ENCODE data around the gene TP63. TPM values are rescaled to one million over a fixed set of nuclear protein-coding genes. Genes with fewer than 3 reads are reported as not detected.

TP63 gene
- polyA plus RNA-seq, 3 donors, result not detected

DNA sequence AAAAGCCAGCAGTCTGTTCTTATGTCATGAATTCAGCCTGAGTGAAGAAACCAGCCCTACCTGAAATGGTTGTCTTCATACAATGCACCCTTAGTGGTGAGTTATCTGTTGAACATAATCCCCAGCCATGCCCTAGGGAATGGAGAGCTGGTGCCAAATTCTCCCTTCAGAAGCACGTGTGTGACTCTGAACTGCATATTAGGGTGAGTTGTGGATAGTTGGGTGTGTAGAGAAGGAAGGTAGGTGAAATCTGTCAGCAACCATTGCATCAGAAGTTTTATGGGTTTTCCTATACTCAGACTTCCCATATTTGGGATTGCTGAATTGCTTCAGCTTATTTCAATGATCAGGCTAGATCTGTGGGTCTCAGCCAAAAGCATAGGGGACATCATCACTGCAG lies 46.5 kb upstream of the TP63 start:
- no peak for DNase-seq
- Mint-ChIP-seq H3K9me3 (peaks cover 0 to 10% (median 2%) of the 10 kb centered on the region in 7 donors), H3K36me3 (no peaks in the 10 kb centered on the region), H3K4me1 (no peaks in the 10 kb centered on the region), H3K27ac (no peak overlapping the region), H3K4me3 (no peak overlapping the region), H3K27me3 (ENCODE audit: low read depth in 3 of 3) (peaks cover 0 to 2% (median 0%) of the 10 kb centered on the region in 3 donors)
- Histone ChIP-seq H3K79me2 (ENCODE audit: insufficient read depth, low read length) (no peaks in the 10 kb centered on the region), H3K27me3 (ENCODE audit: control insufficient read depth in 2 of 2, insufficient read depth in 2 of 2, low read length in 2 of 2) (no peaks in the 10 kb centered on the region), H2AFZ (ENCODE audit: insufficient read depth, low read depth, low read length, poor library complexity, severe bottlenecking) (no peak overlapping the region), H3K9ac (ENCODE audit: insufficient read depth, low read length, poor library complexity, severe bottlenecking) (no peak overlapping the region), H3K4me3 (replicated peaks in 1 of 3; ENCODE audit: low read depth in 2 of 3, low read length in 3 of 3) (no peak overlapping the region), H3K36me3 (replicated peaks in 1 of 2; ENCODE audit: control insufficient read depth in 1 of 2, insufficient read depth in 2 of 2, low read length in 2 of 2) (no peaks in the 10 kb centered on the region), H3K27ac (ENCODE audit: low read depth in 1 of 2, low read length in 2 of 2) (no peak overlapping the region), H3K4me1 (ENCODE audit: control insufficient read depth in 1 of 2, insufficient read depth in 2 of 2, low read length in 2 of 2) (no peaks in the 10 kb centered on the region), H3K9me3 (replicated peaks in 1 of 2; ENCODE audit: control insufficient read depth in 1 of 2, insufficient read depth in 1 of 2, low read length in 2 of 2) (no peaks in the 10 kb centered on the region), H4K20me1 (ENCODE audit: insufficient read depth, low read length) (no peaks in the 10 kb centered on the region), H3K4me2 (replicated peaks; ENCODE audit: extremely low read depth, low read length, poor library complexity, severe bottlenecking) (no peak overlapping the region)
- intact Hi-C loops (cut with micrococcal nuclease), result no loop called here
- no CpG with 5 or more reads among the region's 1 CpG for WGBS (ENCODE audit: insufficient coverage)
- TF ChIP-seq, protein P1, sequence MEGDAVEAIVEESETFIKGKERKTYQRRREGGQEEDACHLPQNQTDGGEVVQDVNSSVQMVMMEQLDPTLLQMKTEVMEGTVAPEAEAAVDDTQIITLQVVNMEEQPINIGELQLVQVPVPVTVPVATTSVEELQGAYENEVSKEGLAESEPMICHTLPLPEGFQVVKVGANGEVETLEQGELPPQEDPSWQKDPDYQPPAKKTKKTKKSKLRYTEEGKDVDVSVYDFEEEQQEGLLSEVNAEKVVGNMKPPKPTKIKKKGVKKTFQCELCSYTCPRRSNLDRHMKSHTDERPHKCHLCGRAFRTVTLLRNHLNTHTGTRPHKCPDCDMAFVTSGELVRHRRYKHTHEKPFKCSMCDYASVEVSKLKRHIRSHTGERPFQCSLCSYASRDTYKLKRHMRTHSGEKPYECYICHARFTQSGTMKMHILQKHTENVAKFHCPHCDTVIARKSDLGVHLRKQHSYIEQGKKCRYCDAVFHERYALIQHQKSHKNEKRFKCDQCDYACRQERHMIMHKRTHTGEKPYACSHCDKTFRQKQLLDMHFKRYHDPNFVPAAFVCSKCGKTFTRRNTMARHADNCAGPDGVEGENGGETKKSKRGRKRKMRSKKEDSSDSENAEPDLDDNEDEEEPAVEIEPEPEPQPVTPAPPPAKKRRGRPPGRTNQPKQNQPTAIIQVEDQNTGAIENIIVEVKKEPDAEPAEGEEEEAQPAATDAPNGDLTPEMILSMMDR (IDR thresholded peaks at IDR 0.05), result no peak

DNA sequence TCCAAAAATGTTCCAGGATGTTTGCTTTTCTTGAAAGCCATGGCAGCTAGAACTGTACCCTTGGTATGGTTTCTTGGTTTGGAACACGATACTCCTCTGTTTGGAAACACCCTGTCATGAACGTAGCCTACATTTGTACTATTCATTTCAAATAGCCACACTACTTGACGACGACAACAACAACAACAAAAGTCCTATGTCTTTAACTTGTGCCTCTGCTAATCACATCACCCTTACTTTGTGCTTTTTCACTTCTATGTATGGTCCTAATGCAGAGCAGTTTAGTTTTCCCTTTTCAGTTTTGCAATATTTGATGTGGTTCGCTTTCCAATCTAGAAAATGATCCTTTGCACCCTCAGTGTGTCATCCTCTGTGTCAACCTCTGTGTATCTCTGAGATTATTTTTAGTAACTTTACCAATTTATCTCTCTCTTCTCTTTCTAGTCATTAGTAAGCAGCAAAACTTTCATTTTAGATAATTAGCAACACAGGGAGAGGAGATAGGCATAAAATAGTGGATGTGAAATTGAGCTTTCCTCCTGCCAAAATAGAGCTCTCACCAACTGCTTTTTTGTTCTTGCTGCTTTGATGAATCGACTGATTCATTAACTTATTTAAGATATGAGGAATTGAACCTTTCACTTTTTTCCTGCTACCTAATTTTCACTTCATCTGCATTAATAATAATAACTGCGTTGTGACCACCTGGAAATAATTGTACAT lies 44.1 kb upstream of the TP63 start:
- no peak overlapping the region for H3K27ac ChIP-seq (ENCODE audit: low read depth in 1 of 2, low read length in 2 of 2)
- no peaks in the 10 kb centered on the region for H4K20me1 ChIP-seq (ENCODE audit: insufficient read depth, low read length)
- H3K27me3 ChIP-seq (ENCODE audit: control insufficient read depth in 2 of 2, insufficient read depth in 2 of 2, low read length in 2 of 2), result no peaks in the 10 kb centered on the region
- intact Hi-C loops (cut with micrococcal nuclease), result no loop called here
- 100% methylated on average over 4 of the region's 7 CpGs for WGBS (ENCODE audit: insufficient coverage)
- peaks cover 1 to 2% (median 2%) of the 10 kb centered on the region in 3 donors for H3K27me3 Mint-ChIP-seq (ENCODE audit: low read depth in 3 of 3)
- no peak overlapping the region for H3K4me3 Mint-ChIP-seq
- no peaks in the 10 kb centered on the region for H3K36me3 Mint-ChIP-seq
- no peaks in the 10 kb centered on the region for H3K4me1 Mint-ChIP-seq
- peaks cover 0 to 5% (median 3%) of the 10 kb centered on the region in 7 donors for H3K9me3 Mint-ChIP-seq
- TF ChIP-seq, protein P1 (IDR thresholded peaks at IDR 0.05), result no peak
- DNase-seq, result no peak
- H2AFZ ChIP-seq (ENCODE audit: insufficient read depth, low read depth, low read length, poor library complexity, severe bottlenecking), result no peak overlapping the region
- no peaks in the 10 kb centered on the region for H3K9me3 ChIP-seq (replicated peaks in 1 of 2; ENCODE audit: control insufficient read depth in 1 of 2, insufficient read depth in 1 of 2, low read length in 2 of 2)
- H3K9ac ChIP-seq (ENCODE audit: insufficient read depth, low read length, poor library complexity, severe bottlenecking), result no peak overlapping the region
- no peak overlapping the region for H3K4me3 ChIP-seq (replicated peaks in 1 of 3; ENCODE audit: low read depth in 2 of 3, low read length in 3 of 3)
- H3K4me2 ChIP-seq (replicated peaks; ENCODE audit: extremely low read depth, low read length, poor library complexity, severe bottlenecking), result no peak overlapping the region
- no peaks in the 10 kb centered on the region for H3K36me3 ChIP-seq (replicated peaks in 1 of 2; ENCODE audit: control insufficient read depth in 1 of 2, insufficient read depth in 2 of 2, low read length in 2 of 2)
- H3K4me1 ChIP-seq (ENCODE audit: control insufficient read depth in 1 of 2, insufficient read depth in 2 of 2, low read length in 2 of 2), result no peaks in the 10 kb centered on the region
- no peaks in the 10 kb centered on the region for H3K79me2 ChIP-seq (ENCODE audit: insufficient read depth, low read length)
- no peak overlapping the region for H3K27ac Mint-ChIP-seq

Measured in CD14-positive monocyte (primary cell).